Fibroblast of mammary gland (primary cell): ENCODE measurements around the gene USP2.

Source experiments
- DNase-seq: peaks from one replicate; pipeline ENCODE4 v3.0.0-alpha.2; 2010; ENCODE audit warnings: low read depth
- H3K4me3 ChIP-seq: 2 replicates; pipeline ENCODE4 v1.5.1; 2011; ENCODE audit warnings: low read depth, mild to moderate bottlenecking, low read length, moderate library complexity; ENCODE audit not compliant: control insufficient read depth
- TF ChIP-seq, protein P1 (sequence below): conservative IDR thresholded peaks from 2 replicates; pipeline ENCODE4 v1.5.1; 2011; ENCODE audit warnings: low read depth, low read length, inconsistent platforms; ENCODE audit not compliant: control insufficient read depth, insufficient read depth

Gene USP2

DNA sequence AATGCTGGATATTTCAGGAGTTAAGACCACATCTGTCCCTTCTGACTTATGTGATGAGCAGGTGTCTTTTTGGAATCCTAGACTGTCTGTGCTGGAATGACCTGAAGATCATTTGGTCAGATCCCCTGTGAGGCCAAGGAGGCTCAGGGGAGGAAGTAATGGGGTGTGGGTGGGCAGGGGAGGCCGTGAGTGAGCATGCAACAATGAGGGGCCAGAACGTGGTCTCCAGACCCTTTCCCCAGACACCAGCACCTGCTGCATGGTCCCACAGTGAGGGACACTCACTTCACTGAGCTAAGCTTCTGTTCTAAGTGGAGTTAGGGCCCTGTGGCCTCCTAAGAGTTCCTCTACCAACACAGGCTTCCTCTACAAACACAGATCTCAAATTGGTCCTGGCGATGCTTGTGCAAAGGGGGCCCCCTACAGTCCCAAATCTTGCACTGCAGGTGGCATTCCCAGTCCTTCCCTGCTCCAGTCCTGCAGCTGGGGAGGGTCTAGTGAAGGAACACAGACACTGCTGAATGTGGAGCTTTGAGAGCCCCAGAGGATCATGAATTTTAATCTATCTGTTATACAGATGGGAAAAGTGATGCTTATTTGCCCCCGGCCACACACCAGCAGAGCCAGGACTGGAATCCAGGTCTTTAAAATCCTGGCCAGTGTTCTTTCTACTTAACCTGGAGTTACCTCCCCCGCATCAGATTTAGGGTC lies 7.4 kb downstream of the USP2 start:
- H3K4me3 ChIP-seq, result no peak overlapping the region
- TF ChIP-seq, protein P1, sequence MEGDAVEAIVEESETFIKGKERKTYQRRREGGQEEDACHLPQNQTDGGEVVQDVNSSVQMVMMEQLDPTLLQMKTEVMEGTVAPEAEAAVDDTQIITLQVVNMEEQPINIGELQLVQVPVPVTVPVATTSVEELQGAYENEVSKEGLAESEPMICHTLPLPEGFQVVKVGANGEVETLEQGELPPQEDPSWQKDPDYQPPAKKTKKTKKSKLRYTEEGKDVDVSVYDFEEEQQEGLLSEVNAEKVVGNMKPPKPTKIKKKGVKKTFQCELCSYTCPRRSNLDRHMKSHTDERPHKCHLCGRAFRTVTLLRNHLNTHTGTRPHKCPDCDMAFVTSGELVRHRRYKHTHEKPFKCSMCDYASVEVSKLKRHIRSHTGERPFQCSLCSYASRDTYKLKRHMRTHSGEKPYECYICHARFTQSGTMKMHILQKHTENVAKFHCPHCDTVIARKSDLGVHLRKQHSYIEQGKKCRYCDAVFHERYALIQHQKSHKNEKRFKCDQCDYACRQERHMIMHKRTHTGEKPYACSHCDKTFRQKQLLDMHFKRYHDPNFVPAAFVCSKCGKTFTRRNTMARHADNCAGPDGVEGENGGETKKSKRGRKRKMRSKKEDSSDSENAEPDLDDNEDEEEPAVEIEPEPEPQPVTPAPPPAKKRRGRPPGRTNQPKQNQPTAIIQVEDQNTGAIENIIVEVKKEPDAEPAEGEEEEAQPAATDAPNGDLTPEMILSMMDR, result peak; percentile 96
- DNase-seq, result peak; percentile 82

DNA sequence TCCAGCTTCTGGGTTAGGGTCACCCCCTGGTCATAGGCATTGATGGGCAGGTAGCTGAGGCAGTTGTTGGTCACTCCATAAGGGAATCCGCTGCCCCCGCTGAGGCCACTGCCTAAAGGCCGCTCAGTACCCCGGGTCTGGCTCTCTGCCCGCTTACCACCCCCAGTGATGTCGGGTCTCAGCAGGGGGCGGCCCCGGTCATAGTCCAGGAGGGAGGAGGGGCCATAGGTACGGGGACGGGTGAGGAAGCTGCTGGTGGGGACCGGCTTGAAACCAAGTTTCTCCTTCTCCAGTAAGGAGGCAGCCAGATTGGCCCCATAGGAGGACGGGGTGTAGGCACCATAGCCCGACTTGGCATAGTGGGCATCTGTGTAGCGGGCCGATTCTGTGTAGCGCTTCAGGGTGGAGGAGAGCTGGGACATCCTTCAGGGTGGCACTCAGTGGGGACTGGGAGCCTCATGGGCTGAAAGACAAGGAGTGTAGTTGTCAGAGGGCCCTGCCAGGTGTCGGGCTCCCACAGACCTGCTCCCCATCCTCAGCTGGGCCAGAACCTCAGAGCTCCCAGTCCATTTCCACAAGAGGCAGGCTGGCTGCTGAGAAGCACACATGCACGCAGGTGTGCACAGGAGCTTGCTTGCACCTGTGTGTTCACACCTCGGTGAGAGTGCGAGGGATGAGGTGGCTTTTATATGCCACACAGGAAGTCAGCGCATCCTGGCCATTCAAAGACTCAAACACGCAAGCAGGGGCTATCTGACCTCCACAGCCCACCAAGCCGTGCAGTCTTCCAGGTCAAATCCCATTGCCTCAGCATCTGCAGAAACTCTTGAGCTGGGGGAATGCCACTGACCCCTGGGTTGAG lies 8.2 kb downstream of the USP2 start:
- TF ChIP-seq, protein P1, result no peak
- DNase-seq, result no peak
- H3K4me3 ChIP-seq, result no peak overlapping the region

DNA sequence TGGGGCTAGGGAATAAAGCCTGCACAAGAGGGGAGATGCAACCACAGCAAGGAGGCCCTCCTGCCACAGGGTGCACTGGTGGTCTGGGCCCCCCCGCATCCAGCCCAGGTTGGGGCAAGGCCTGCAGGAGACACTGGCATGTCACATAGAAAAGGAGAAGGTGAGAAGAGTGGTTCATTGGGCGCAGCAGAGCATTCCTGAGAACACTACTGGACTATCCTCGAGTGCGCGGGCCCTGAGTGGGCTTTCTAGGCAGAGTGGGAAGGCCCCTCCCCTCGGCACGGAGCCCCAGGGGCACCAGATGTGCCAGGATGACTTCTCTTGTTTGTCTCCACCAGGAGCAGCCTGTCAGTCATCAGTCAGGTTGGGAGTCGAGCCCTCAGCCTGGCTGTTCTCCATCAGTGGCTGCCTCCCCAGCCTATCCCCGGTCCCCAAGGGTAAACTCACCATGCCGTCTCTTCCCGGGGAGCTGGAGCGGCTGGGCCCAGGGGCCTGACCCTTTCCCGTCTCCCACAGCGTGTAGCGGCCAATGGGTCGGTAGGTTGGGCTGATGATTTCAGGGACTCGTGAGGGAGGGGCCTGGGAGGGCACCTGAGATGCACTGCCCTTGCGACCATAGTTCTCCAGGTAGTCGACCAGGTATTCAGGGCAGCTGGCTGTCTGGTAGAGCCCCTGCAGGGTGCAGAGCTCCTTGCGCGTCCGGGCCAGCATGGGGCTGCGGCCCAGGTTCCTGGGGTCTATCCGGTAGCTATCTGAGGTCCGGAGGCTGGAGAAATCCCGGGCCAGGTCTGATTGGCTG lies 9.0 kb downstream of the USP2 start:
- DNase-seq, result no peak
- TF ChIP-seq, protein P1, result no peak
- H3K4me3 ChIP-seq, result no peak overlapping the region

DNA sequence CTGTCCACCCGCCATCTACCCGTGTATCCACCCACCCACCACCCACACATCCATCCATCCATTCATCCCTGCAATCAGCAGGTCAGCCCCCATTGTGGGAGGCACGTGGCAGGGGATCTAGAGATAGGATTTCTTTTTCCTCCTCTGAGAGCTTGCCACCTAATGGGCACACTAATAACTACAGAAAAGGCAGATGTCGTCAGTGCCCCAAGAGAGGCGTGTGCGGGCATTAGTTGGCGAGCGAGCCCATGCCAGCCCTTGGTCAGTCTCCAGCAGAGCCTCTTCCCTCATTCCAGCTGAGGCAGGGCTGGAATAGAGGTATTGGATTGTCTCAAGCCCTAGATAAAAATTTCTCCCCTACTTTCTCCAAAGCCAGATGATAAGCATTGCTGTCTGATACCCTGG lies 9.7 kb downstream of the USP2 start:
- DNase-seq, result no peak
- TF ChIP-seq, protein P1, result no peak
- H3K4me3 ChIP-seq, result no peak overlapping the region

DNA sequence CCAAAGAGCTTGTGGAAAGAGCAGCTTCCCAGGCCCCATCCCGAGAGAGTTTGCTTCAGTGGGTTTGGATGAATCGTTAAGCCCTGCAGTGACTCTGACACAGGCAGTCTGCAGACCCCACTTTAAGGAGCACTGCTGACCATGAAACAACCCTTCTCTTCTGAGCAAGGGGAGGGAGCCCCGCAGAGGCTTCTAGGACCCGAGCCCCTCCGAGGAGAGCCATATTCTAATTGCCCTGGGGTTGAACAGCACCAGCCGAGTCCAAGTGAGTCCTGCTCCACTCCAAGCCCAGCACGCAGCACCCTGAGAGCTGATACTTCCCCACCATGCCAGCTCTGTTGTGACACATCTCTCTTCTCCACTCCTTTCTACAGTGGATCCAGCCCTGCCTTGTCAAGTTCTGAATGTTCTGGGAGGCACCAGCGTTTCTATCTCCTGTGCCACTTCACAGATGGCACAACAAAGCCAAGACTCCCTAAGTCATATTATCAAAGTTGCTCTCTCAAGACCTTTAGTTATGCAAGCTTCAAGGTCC lies 10.4 kb downstream of the USP2 start:
- H3K4me3 ChIP-seq, result no peak overlapping the region
- DNase-seq, result no peak
- TF ChIP-seq, protein P1, result no peak

DNA sequence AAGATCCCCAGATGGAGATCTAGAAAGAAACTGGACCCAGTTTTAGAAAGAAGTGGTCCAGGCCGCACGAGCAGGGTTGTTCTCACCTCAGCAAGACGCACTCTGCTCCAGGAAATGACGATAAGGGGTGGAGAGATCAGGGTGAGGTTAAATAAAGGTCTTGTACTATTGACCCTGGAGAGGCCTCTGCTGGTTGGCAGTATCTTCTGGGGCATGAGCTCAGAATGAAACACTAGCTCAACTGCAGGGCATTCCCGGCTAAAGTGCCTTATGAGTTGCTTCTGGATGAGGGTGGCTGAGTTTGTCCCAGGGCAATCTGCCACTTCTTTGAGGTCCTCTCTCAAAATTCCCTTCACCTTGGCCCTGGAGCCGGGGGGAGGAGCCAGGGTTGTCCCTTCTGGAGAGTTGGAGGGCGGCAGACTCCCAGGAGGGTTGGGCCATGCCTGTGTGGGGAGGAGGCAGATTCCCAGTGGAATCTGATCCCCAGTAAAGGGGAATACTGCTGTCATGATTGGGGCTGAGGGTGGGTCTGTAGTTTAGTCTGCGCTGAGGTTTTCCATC lies 10.9 kb downstream of the USP2 start:
- no peak overlapping the region for H3K4me3 ChIP-seq
- no peak for DNase-seq
- TF ChIP-seq, protein P1, result no peak
